ENCODE results near the gene RALBP1.

- TF ChIP-seq EZH2phosphoT487 (IDR thresholded peaks at IDR 0.05; ENCODE audit: low read length) (no peak), CTCF (IDR thresholded peaks at IDR 0.05; ENCODE audit: low read length) (no peak)
Measured at GRCh38 chr18:9478545-9478944, 3.2 kb downstream of the RALBP1 start.

All from MM.1S (cell line).